H9 (cell line): ENCODE results near the gene CFL1. TPM values are rescaled to one million over a fixed set of nuclear protein-coding genes. Genes with fewer than 3 reads are reported as not detected.

ENCODE experiments used
- DNase-seq: peaks from one replicate; pipeline ENCODE4 v3.0.0-alpha.2; 2017
- H2AFZ ChIP-seq: one replicate; pipeline ENCODE4 v1.6.1; 2013; ENCODE audit warnings: mild to moderate bottlenecking, low read length, control low read depth, moderate library complexity
- H2AK5ac ChIP-seq: 2 replicates; pipeline ENCODE4 v1.6.1; 2013; ENCODE audit warnings: low read length, control low read depth, mixed read lengths; ENCODE audit not compliant: insufficient read length
- H2BK120ac ChIP-seq: one replicate; pipeline ENCODE4 v1.6.1; 2013; ENCODE audit warnings: low read depth, mild to moderate bottlenecking, low read length, control low read depth, inconsistent platforms; ENCODE audit not compliant: poor library complexity, severe bottlenecking
- H2BK12ac ChIP-seq: 2 replicates; pipeline ENCODE4 v1.6.1; 2013; ENCODE audit warnings: low read length, control low read depth, mixed read lengths, low read depth; ENCODE audit not compliant: insufficient read length
- H2BK15ac ChIP-seq: 2 replicates; pipeline ENCODE4 v1.6.1; 2013; ENCODE audit warnings: low read depth, low read length, control low read depth
- H2BK20ac ChIP-seq: one replicate; pipeline ENCODE4 v1.6.1; 2013; ENCODE audit warnings: low read depth, mild to moderate bottlenecking, low read length, control low read depth, inconsistent platforms; ENCODE audit not compliant: poor library complexity, severe bottlenecking
- H2BK5ac ChIP-seq: 2 replicates; pipeline ENCODE4 v1.6.1; 2013; ENCODE audit warnings: low read length, control low read depth, mixed read lengths; ENCODE audit not compliant: insufficient read length
- H3K14ac ChIP-seq: 2 replicates; pipeline ENCODE4 v1.6.1; 2013; ENCODE audit warnings: low read length, control low read depth; ENCODE audit not compliant: insufficient read depth
- H3K18ac ChIP-seq: 2 replicates; pipeline ENCODE4 v1.6.1; 2013; ENCODE audit warnings: low read depth, mild to moderate bottlenecking, mixed read lengths, low read length, control low read depth; ENCODE audit not compliant: insufficient read length
- H3K23ac ChIP-seq: 2 replicates; pipeline ENCODE4 v1.6.1; 2013; ENCODE audit warnings: low read length, control low read depth, mixed read lengths, low read depth; ENCODE audit not compliant: insufficient read length
- H3K23me2 ChIP-seq: 2 replicates; pipeline ENCODE4 v1.6.1; 2013; ENCODE audit warnings: low read depth, mild to moderate bottlenecking, mixed read lengths, low read length, control low read depth; ENCODE audit not compliant: insufficient read length, poor library complexity, severe bottlenecking
- H3K27ac ChIP-seq: 2 replicates; pipeline ENCODE4 v1.5.1; 2013; ENCODE audit warnings: low read length, control low read depth, mixed read lengths, low read depth; ENCODE audit not compliant: insufficient read length
- H3K27me3 ChIP-seq: 2 replicates; pipeline ENCODE4 v1.6.1; 2013; ENCODE audit warnings: low read length, control low read depth, inconsistent platforms; ENCODE audit not compliant: insufficient read depth
- H3K4ac ChIP-seq: 2 replicates; pipeline ENCODE4 v1.6.1; 2013; ENCODE audit warnings: low read depth, mild to moderate bottlenecking, control low read depth, inconsistent platforms, low read length, moderate library complexity
- H3K4me1 ChIP-seq: 2 replicates; pipeline ENCODE4 v1.6.1; 2013; ENCODE audit warnings: low read length, control low read depth, inconsistent platforms; ENCODE audit not compliant: insufficient read depth
- H3K4me2 ChIP-seq: 2 replicates; pipeline ENCODE4 v1.6.1; 2013; ENCODE audit warnings: low read length, control low read depth, mixed read lengths; ENCODE audit not compliant: insufficient read length, insufficient read depth
- H3K56ac ChIP-seq: 2 replicates; pipeline ENCODE4 v1.6.1; 2013; ENCODE audit warnings: low read depth, mild to moderate bottlenecking, mixed read lengths, low read length, control low read depth; ENCODE audit not compliant: insufficient read length
- H3K79me1 ChIP-seq: 2 replicates; pipeline ENCODE4 v1.6.1; 2013; ENCODE audit warnings: low read depth, mild to moderate bottlenecking, moderate library complexity, low read length, control low read depth, inconsistent platforms; ENCODE audit not compliant: insufficient read depth, poor library complexity, severe bottlenecking
- H3K79me2 ChIP-seq: 2 replicates; pipeline ENCODE4 v1.6.1; 2013; ENCODE audit warnings: low read length, control low read depth, inconsistent platforms; ENCODE audit not compliant: insufficient read depth
- H3K9ac ChIP-seq: 2 replicates; pipeline ENCODE4 v1.6.1; 2013; ENCODE audit warnings: low read length, control low read depth, mixed read lengths; ENCODE audit not compliant: insufficient read length; ENCODE audit errors: extremely low read depth
- H3K9me3 ChIP-seq: one replicate; pipeline ENCODE4 v1.6.1; 2013; ENCODE audit warnings: low read depth, low read length, inconsistent platforms; ENCODE audit not compliant: control insufficient read depth
- H3T11ph ChIP-seq: one replicate; pipeline ENCODE4 v1.6.1; 2013; ENCODE audit warnings: mild to moderate bottlenecking, low read length, control low read depth, inconsistent platforms
- H4K20me1 ChIP-seq: one replicate; pipeline ENCODE4 v1.6.1; 2013; ENCODE audit not compliant: control insufficient read depth, insufficient read length, insufficient read depth
- H4K5ac ChIP-seq: 2 replicates; pipeline ENCODE4 v1.6.1; 2013; ENCODE audit warnings: low read depth, mild to moderate bottlenecking, mixed read lengths, low read length, control low read depth; ENCODE audit not compliant: insufficient read length
- H4K8ac ChIP-seq: replicated peaks from 2 replicates; pipeline ENCODE4 v1.6.1; 2013; ENCODE audit warnings: low read length, control low read depth, mixed read lengths, low read depth; ENCODE audit not compliant: insufficient read length
- H4K91ac ChIP-seq: 2 replicates; pipeline ENCODE4 v1.6.1; 2013; ENCODE audit warnings: low read depth, mild to moderate bottlenecking, moderate library complexity, mixed read lengths, low read length, control low read depth; ENCODE audit not compliant: insufficient read length
- H3K27ac Mint-ChIP-seq, 3 experiments: 2 replicates in 2 of 3; 3 replicates in 1 of 3; pipeline ENCODE4 v1.8.0; 2020 to 2021; ENCODE audit warnings: mixed read lengths in 3 of 3, mild to moderate bottlenecking in 1 of 3, moderate library complexity in 1 of 3
- H3K27me3 Mint-ChIP-seq: 2 replicates; pipeline ENCODE4 v1.8.0; 2021; ENCODE audit warnings: low read depth, mild to moderate bottlenecking, moderate library complexity, mixed read lengths
- H3K36me3 Mint-ChIP-seq, 3 experiments: 2 replicates in 2 of 3; 3 replicates in 1 of 3; pipeline ENCODE4 v1.8.0; 2020 to 2021; ENCODE audit warnings: low read depth in 3 of 3, mixed read lengths in 3 of 3; ENCODE audit not compliant: insufficient read depth in 1 of 3
- H3K4me1 Mint-ChIP-seq, 2 experiments: 2 replicates each; pipeline ENCODE4 v1.8.0; 2020; ENCODE audit warnings: mixed read lengths in 2 of 2
- H3K4me3 Mint-ChIP-seq, 2 experiments: 2 replicates in 1 of 2; 3 replicates in 1 of 2; pipeline ENCODE4 v1.8.0; 2020 to 2021; ENCODE audit warnings: mild to moderate bottlenecking in 2 of 2, mixed read lengths in 2 of 2, moderate library complexity in 1 of 2
- H3K9me3 Mint-ChIP-seq, 2 experiments: 2 replicates in 1 of 2; 3 replicates in 1 of 2; pipeline ENCODE4 v1.8.0; 2020; ENCODE audit warnings: mild to moderate bottlenecking in 2 of 2, mixed read lengths in 2 of 2, moderate library complexity in 1 of 2
- CTCF ChIP-seq: fragments of 200-600 bp; sonication (generic); conservative IDR thresholded peaks from 3 replicates; pipeline ENCODE4 v1.8.0; 2021; ENCODE audit warnings: antibody characterized with exemption, mild to moderate bottlenecking
- WGBS: extraction: QIAGEN DNeasy Blood & Tissue Kit; methylation state at CpG from one replicate; pipeline ENCODE4 v1.1.7; 2013; ENCODE audit warnings: missing lambda C conversion rate, low lambda C conversion rate, mixed read lengths; ENCODE audit not compliant: insufficient read length; ENCODE audit errors: extremely low coverage; 5-methylcytosine and 5-hydroxymethylcytosine counted together
- total RNA-seq: library from RNA; stranded (reverse); gene quantifications from 2 replicates; pipeline ENCODE4 v1.2.1, GENCODE V29; 2021

CFL1 gene
- total RNA-seq, 1 experiment from 2014 or later = 1,107 TPM

GRCh38 chr11:65863889-65864705 is 6.1 kb upstream of the CFL1 start:
- H3K27ac Mint-ChIP-seq = peak overlapping the region in 1 of 3 experiments; percentile 72; a peak in 1 of 7 replicates
- H3K9ac ChIP-seq = no peak overlapping the region

More at GRCh38 chr11:65863889-65864705, 6.1 kb upstream of the CFL1 start:
- Histone ChIP-seq H2AK5ac (no peak overlapping the region), H3K14ac (no peak overlapping the region), H3T11ph (no peak overlapping the region), H3K4me1 (no peaks in the 10 kb centered on the region), H3K4ac (no peak overlapping the region), H3K9me3 (no peaks in the 10 kb centered on the region), H3K18ac (no peak overlapping the region), H2BK120ac (no peak overlapping the region), H3K56ac (no peak overlapping the region), H4K5ac (no peak overlapping the region), H3K79me2 (no peaks in the 10 kb centered on the region), H2BK15ac (no peak overlapping the region), H4K20me1 (peaks cover 2% of the 10 kb centered on the region), H4K91ac (no peak overlapping the region), H2BK12ac (no peak overlapping the region), H2AFZ (no peak overlapping the region), H2BK20ac (no peak overlapping the region), H3K27ac (no peak overlapping the region), H3K4me2 (no peak overlapping the region), H4K8ac (no peak overlapping the region), H2BK5ac (no peak overlapping the region), H3K23ac (no peak overlapping the region), H3K27me3 (no peaks in the 10 kb centered on the region; the same call in 1 of the 2 replicates), H3K79me1 (no peaks in the 10 kb centered on the region), H3K23me2 (peaks cover 12% of the 10 kb centered on the region)
- Mint-ChIP-seq H3K4me1 (peaks cover 24 to 25% of the 10 kb centered on the region in 2 experiments), H3K9me3 (peaks cover 0 to 3% of the 10 kb centered on the region in 2 experiments; a peak in 1 of 5 replicates), H3K4me3 (no peak overlapping the region; a peak in 1 of 5 replicates), H3K27me3 (peaks cover 4% of the 10 kb centered on the region), H3K36me3 (peaks cover 24 to 41% (median 40%) of the 10 kb centered on the region in 3 experiments; a peak in 6 of 7 replicates)
- TF ChIP-seq CTCF = no peak
- WGBS = no CpG with 5 or more reads among the region's 12 CpGs
- no peak for DNase-seq
